Cardiac septum (tissue), 1 donor: Measurements from ENCODE around the gene RMND1. TPM values are rescaled to one million over a fixed set of nuclear protein-coding genes. Genes with fewer than 3 reads are reported as not detected.
"Not testable (repeated sequence)": the region's sequence is repeated elsewhere in the genome, so short reads cannot be mapped to it uniquely, and the experiment has no call there.

Experiments used
- DNase-seq: peaks from one replicate; pipeline ENCODE4 v3.0.0-alpha.2; 2020; ENCODE audit warnings: low spot score
- intact Hi-C: fragments of 100-400 bp; cut with DNase I; formaldehyde crosslinking; loops from one replicate; pipeline ENCODE4 v1.14.0; 2022
- total RNA-seq: library from RNA; stranded (reverse); fragmentation: NEBNext Ultra II Directional; extraction: Animal tissue kit (Norgen Biotek cat#: 25700); gene quantifications from one replicate; pipeline ENCODE4 v1.2.1, GENCODE V29; 2021
- donor health status: DM: no; HTN: no; CAD: no.

The RMND1 gene
- total RNA-seq, 1 donor from 2014 or later: 11.5 TPM

GRCh38 chr6:151455751-151456398, 3.9 kb upstream of the RMND1 start:
- intact Hi-C loops, DNase-seq: not testable (repeated sequence)

- intact Hi-C loops: loop anchor here (1.0 kb wide), 1 partner anchor 63 kb away; no protein-coding TSS in a partner anchor
- DNase-seq: no peak
These were observed 963 bp upstream of the RMND1 start for GRCh38 chr6:151452750-151453427.

GRCh38 chr6:151451417-151451949, 443 bp downstream of the RMND1 start:
- intact Hi-C loops: no loop called here
- DNase-seq: no peak

- intact Hi-C loops: not testable (repeated sequence)
These were observed 998 bp downstream of the RMND1 start for GRCh38 chr6:151450928-151451327.

GRCh38 chr6:151448623-151449022, 3.3 kb downstream of the RMND1 start:
- no peak for DNase-seq
- intact Hi-C loops: no loop called here

More at GRCh38 chr6:151450928-151451327, 998 bp downstream of the RMND1 start:
- DNase-seq: not testable (repeated sequence)

GRCh38 chr6:151447237-151447636, 4.7 kb downstream of the RMND1 start:
- intact Hi-C loops: no loop called here
- DNase-seq: no peak

GRCh38 chr6:151445482-151445881, 6.4 kb downstream of the RMND1 start:
- no peak for DNase-seq
- intact Hi-C loops: no loop called here

- DNase-seq: no peak
These were observed 7.9 kb downstream of the RMND1 start for GRCh38 chr6:151443911-151444621.

GRCh38 chr6:151443454-151443853, 8.5 kb downstream of the RMND1 start:
- intact Hi-C loops: no loop called here
- DNase-seq: no peak

More at GRCh38 chr6:151443911-151444621, 7.9 kb downstream of the RMND1 start:
- intact Hi-C loops: no loop called here

- no peak for DNase-seq
- intact Hi-C loops: no loop called here
These were observed 9.6 kb downstream of the RMND1 start for GRCh38 chr6:151442371-151442770.

- intact Hi-C loops: no loop called here
- DNase-seq: no peak
These were observed 10.3 kb downstream of the RMND1 start for GRCh38 chr6:151441390-151442166.

- intact Hi-C loops: no loop called here
- no peak for DNase-seq
These were observed 11.0 kb downstream of the RMND1 start for GRCh38 chr6:151440930-151441329.

- intact Hi-C loops: no loop called here
These were observed 11.4 kb downstream of the RMND1 start for GRCh38 chr6:151440498-151440897.

GRCh38 chr6:151437401-151437800, 14.5 kb downstream of the RMND1 start:
- intact Hi-C loops: no loop called here
- DNase-seq: no peak

More at GRCh38 chr6:151440498-151440897, 11.4 kb downstream of the RMND1 start:
- no peak for DNase-seq

GRCh38 chr6:151436802-151437201, 15.1 kb downstream of the RMND1 start:
- DNase-seq: no peak
- intact Hi-C loops: no loop called here

GRCh38 chr6:151436300-151436699, 15.6 kb downstream of the RMND1 start:
- intact Hi-C loops: no loop called here
- DNase-seq: no peak

GRCh38 chr6:151434369-151434768, 17.6 kb downstream of the RMND1 start:
- no peak for DNase-seq
- intact Hi-C loops: no loop called here

GRCh38 chr6:151432651-151433050, 19.3 kb downstream of the RMND1 start:
- no peak for DNase-seq
- intact Hi-C loops: no loop called here

- DNase-seq: no peak
- intact Hi-C loops: no loop called here
These were observed 20.6 kb downstream of the RMND1 start for GRCh38 chr6:151431337-151431736.

- intact Hi-C loops: no loop called here
- no peak for DNase-seq
These were observed 21.0 kb downstream of the RMND1 start for GRCh38 chr6:151430886-151431285.
